Skeletal muscle cell (primary cell): ENCODE results near the gene HSD17B3.
"Not testable (repeated sequence)": the region's sequence is repeated elsewhere in the genome, so short reads cannot be mapped to it uniquely, and the experiment has no call there.

ENCODE experiments used
- DNase-seq: peaks from one replicate; pipeline ENCODE4 v3.0.0-alpha.2; 2010; ENCODE audit warnings: low read depth
- H3K4me3 ChIP-seq: 2 replicates; pipeline ENCODE4 v1.5.1; 2011; ENCODE audit warnings: low read depth, mild to moderate bottlenecking, control low read depth, low read length, moderate library complexity

Gene HSD17B3

GRCh38 chr9:96245399-96245798 is 56.6 kb downstream of the HSD17B3 start:
- H3K4me3 ChIP-seq: no peak overlapping the region
- no peak for DNase-seq

GRCh38 chr9:96243778-96244177 is 58.2 kb downstream of the HSD17B3 start:
- H3K4me3 ChIP-seq: no peak overlapping the region
- no peak for DNase-seq

- H3K4me3 ChIP-seq: no peak overlapping the region
- no peak for DNase-seq
These were observed 59.2 kb downstream of the HSD17B3 start for GRCh38 chr9:96242811-96243210.

- no peak for DNase-seq
- H3K4me3 ChIP-seq: no peak overlapping the region
These were observed 60.6 kb downstream of the HSD17B3 start for GRCh38 chr9:96241391-96241809.

GRCh38 chr9:96236854-96237550 is 65.0 kb downstream of the HSD17B3 start:
- no peak for DNase-seq
- H3K4me3 ChIP-seq: no peak overlapping the region

GRCh38 chr9:96236337-96236736 is 65.6 kb downstream of the HSD17B3 start:
- not testable (repeated sequence) for H3K4me3 ChIP-seq, DNase-seq

GRCh38 chr9:96232539-96233241 is 69.3 kb downstream of the HSD17B3 start:
- peak; percentile 86 for DNase-seq
- no peak overlapping the region for H3K4me3 ChIP-seq

GRCh38 chr9:96232164-96232538 is 69.8 kb downstream of the HSD17B3 start:
- H3K4me3 ChIP-seq: no peak overlapping the region
- DNase-seq: no peak

GRCh38 chr9:96230002-96230401 is 72.0 kb downstream of the HSD17B3 start:
- no peak overlapping the region for H3K4me3 ChIP-seq
- DNase-seq: no peak

GRCh38 chr9:96222132-96222531 is 79.8 kb downstream of the HSD17B3 start:
- no peak overlapping the region for H3K4me3 ChIP-seq
- no peak for DNase-seq

- DNase-seq: no peak
- no peak overlapping the region for H3K4me3 ChIP-seq
These were observed 82.1 kb downstream of the HSD17B3 start for GRCh38 chr9:96219900-96220257.

GRCh38 chr9:96219026-96219899 is 82.7 kb downstream of the HSD17B3 start:
- DNase-seq: no peak
- H3K4me3 ChIP-seq: no peak overlapping the region

- DNase-seq: no peak
- peak overlapping the region; percentile 28 for H3K4me3 ChIP-seq
These were observed 84.0 kb downstream of the HSD17B3 start for GRCh38 chr9:96217754-96218693.

- DNase-seq: no peak
- no peak overlapping the region for H3K4me3 ChIP-seq
These were observed 84.7 kb downstream of the HSD17B3 start for GRCh38 chr9:96217294-96217707.

- no peak overlapping the region for H3K4me3 ChIP-seq
- no peak for DNase-seq
These were observed 85.4 kb downstream of the HSD17B3 start for GRCh38 chr9:96216583-96216982.

GRCh38 chr9:96215841-96216240 is 86.1 kb downstream of the HSD17B3 start:
- H3K4me3 ChIP-seq: no peak overlapping the region
- no peak for DNase-seq

- no peak overlapping the region for H3K4me3 ChIP-seq
- no peak for DNase-seq
These were observed 87.3 kb downstream of the HSD17B3 start for GRCh38 chr9:96214635-96215034.

- no peak overlapping the region for H3K4me3 ChIP-seq
- DNase-seq: peak; percentile 67
These were observed 92.3 kb downstream of the HSD17B3 start for GRCh38 chr9:96209407-96210271.
